Endothelial cell of umbilical vein (primary cell): Measurements from ENCODE around the gene DST. TPM values are rescaled to one million over a fixed set of nuclear protein-coding genes. Genes with fewer than 3 reads are reported as not detected.

ENCODE experiments used
- BruUV-seq: library from RNA; stranded (reverse); fragments of 400-500 nt; replicated peaks from 2 replicates; lab custom pipeline; 2021; lab: Mats Ljungman, UMichigan
- CTCF ChIA-PET: fragments of 300-600, 350-600 bp; sonication (Branson Sonifier 250); formaldehyde crosslinking; loops from one replicate; lab custom pipeline; 2021; ENCODE audit warnings: antibody characterized with exemption, inconsistent platforms; lab: Charles Lee
- POLR2A ChIA-PET: fragments of 300-600, 350-600 bp; sonication (Branson Sonifier 250); formaldehyde crosslinking; loops from one replicate; lab custom pipeline; 2021; ENCODE audit warnings: antibody characterized with exemption, inconsistent platforms; lab: Charles Lee
- DNase-seq: peaks from one replicate; pipeline ENCODE4 v3.0.0-alpha.2; 2011; ENCODE audit warnings: low read depth, low spot score
- FAIRE-seq: peaks from 2 replicates; lab custom pipeline; 2011; peaks lifted over from hg19 to GRCh38; lab: Jason Lieb, UNC
- H2AFZ ChIP-seq: 2 replicates; pipeline ENCODE4 v1.6.0; 2012; ENCODE audit warnings: low read depth, low read length, control low read depth, inconsistent platforms
- H3K27ac ChIP-seq: 2 replicates; pipeline ENCODE4 v1.5.1; 2011; ENCODE audit warnings: low read depth, mild to moderate bottlenecking, control low read depth, low read length, moderate library complexity; ENCODE audit not compliant: insufficient read depth
- H3K27me3 ChIP-seq, 2 experiments: 2 replicates each; pipeline versions ENCODE4 v1.6.0 to v1.6.1; 2011; ENCODE audit warnings: low read length in 2 of 2, mixed read lengths in 1 of 2; ENCODE audit not compliant: control insufficient read depth in 2 of 2, insufficient read depth in 2 of 2
- H3K36me3 ChIP-seq, 2 experiments: 2 replicates in 1 of 2; 3 replicates in 1 of 2; pipeline ENCODE4 v1.5.1; 2011; ENCODE audit warnings: low read length in 2 of 2, mild to moderate bottlenecking in 1 of 2, moderate library complexity in 1 of 2; ENCODE audit not compliant: control insufficient read depth in 2 of 2, insufficient read depth in 2 of 2; ENCODE audit errors: extremely low read depth in 1 of 2
- H3K4me1 ChIP-seq: 3 replicates; pipeline ENCODE4 v1.5.1; 2011; ENCODE audit warnings: mild to moderate bottlenecking, low read length; ENCODE audit not compliant: control insufficient read depth, insufficient read depth; ENCODE audit errors: extremely low read depth
- H3K4me2 ChIP-seq: 2 replicates; pipeline ENCODE4 v1.6.1; 2011; ENCODE audit warnings: low read length, control low read depth, mixed read lengths; ENCODE audit not compliant: insufficient read depth
- H3K4me3 ChIP-seq, 3 experiments: fragments of 200-600 bp in 1 of 3; sonication (generic), shearing (Covaris generic) in 1 of 3; replicated peaks in 1 of 3; 2 replicates each; pipeline ENCODE4 v1.5.1; 2011 to 2016; ENCODE audit warnings: control low read depth in 3 of 3, low read length in 3 of 3, mild to moderate bottlenecking in 2 of 3, inconsistent platforms in 1 of 3, low read depth in 1 of 3, moderate library complexity in 1 of 3; ENCODE audit not compliant: insufficient read depth in 1 of 3
- H3K79me2 ChIP-seq: 2 replicates; pipeline ENCODE4 v1.6.0; 2012; ENCODE audit warnings: low read length, inconsistent platforms; ENCODE audit not compliant: control insufficient read depth, insufficient read depth
- H3K9ac ChIP-seq: replicated peaks from 2 replicates; pipeline ENCODE3; 2011; ENCODE audit warnings: low read length, control low read depth; ENCODE audit not compliant: insufficient read depth; ENCODE audit errors: extremely low read depth
- H3K9me1 ChIP-seq: replicated peaks from 3 replicates; pipeline ENCODE4 v1.6.0; 2011; ENCODE audit warnings: mild to moderate bottlenecking, low read length; ENCODE audit not compliant: control insufficient read depth, insufficient read depth; ENCODE audit errors: extremely low read depth
- H3K9me3 ChIP-seq: replicated peaks from 2 replicates; pipeline ENCODE4 v1.5.1; 2012; ENCODE audit warnings: low read length, inconsistent platforms; ENCODE audit not compliant: control insufficient read depth, insufficient read depth
- H4K20me1 ChIP-seq: replicated peaks from 2 replicates; pipeline ENCODE3; 2011; ENCODE audit warnings: mild to moderate bottlenecking, low read length; ENCODE audit not compliant: control insufficient read depth, insufficient read depth; ENCODE audit errors: extremely low read depth
- EZH2 ChIP-seq: IDR thresholded peaks from 2 replicates; pipeline ENCODE4 v1.6.1; 2012; ENCODE audit warnings: borderline replicate concordance, low read depth, mild to moderate bottlenecking, moderate library complexity, low read length, inconsistent platforms; ENCODE audit not compliant: severe bottlenecking
- FOS ChIP-seq: IDR thresholded peaks from 2 replicates; pipeline ENCODE4 v1.6.1; 2011; ENCODE audit warnings: mild to moderate bottlenecking, low read length, moderate library complexity, borderline replicate concordance; ENCODE audit not compliant: insufficient read depth
- GATA2 ChIP-seq: IDR thresholded peaks from 2 replicates; pipeline ENCODE4 v1.7.0; 2011; ENCODE audit warnings: low read depth, mild to moderate bottlenecking, moderate library complexity, mixed read lengths, low read length; ENCODE audit not compliant: insufficient read length, insufficient read depth
- JUN ChIP-seq: IDR thresholded peaks from 2 replicates; pipeline ENCODE4 v1.6.1; 2011; ENCODE audit warnings: borderline replicate concordance, low read depth; ENCODE audit not compliant: insufficient read length, insufficient read depth
- MYC ChIP-seq: IDR thresholded peaks from one replicate; pipeline ENCODE4 v1.6.1; 2011; ENCODE audit warnings: mild to moderate bottlenecking, low read depth, low read length
- POLR2A ChIP-seq: IDR thresholded peaks from 2 replicates; pipeline ENCODE4 v1.6.1; 2012; ENCODE audit warnings: low read depth, mild to moderate bottlenecking, control low read depth, low read length
- POLR2AphosphoS5 ChIP-seq: IDR thresholded peaks from 2 replicates; pipeline ENCODE4 v1.6.1; 2012; ENCODE audit warnings: low read depth, mild to moderate bottlenecking, control low read depth, low read length, moderate library complexity; ENCODE audit not compliant: insufficient read depth
- dilution Hi-C: fragments of 300-500 bp; cut with MboI; formaldehyde crosslinking; loops from one replicate; pipeline ENCODE4 v1.15.0; 2019; ENCODE audit warnings: low sequenced_read_pairs; ENCODE audit not compliant: extremely low pct_ligation_motif_present
- intact Hi-C: fragments of 100-400 bp; cut with micrococcal nuclease; formaldehyde crosslinking; loops from one replicate; pipeline ENCODE4 v1.10.0; 2022
- polyA plus RNA-seq, 4 experiments: library from polyadenylated mRNA; depleted of rRNA in 3 of 4; stranded (reverse) in 3 of 4; unstranded in 1 of 4; fragments of >200 nt; gene quantifications; 2 replicates each; pipeline versions ENCODE4 v1.2.1 to v1.2.3, GENCODE V29; 2011 to 2012; ENCODE audit warnings: missing spikeins in 1 of 4
- total RNA-seq: library from RNA; stranded (reverse); gene quantifications from 2 replicates; pipeline ENCODE4 v1.2.3, GENCODE V29; 2021
- TF ChIP-seq, protein P1 (sequence below): IDR thresholded peaks from 2 replicates; pipeline ENCODE4 v1.6.1; 2011; ENCODE audit not compliant: insufficient read depth, insufficient read length
- TF ChIP-seq, protein P2 (sequence below), 2 donors: IDR thresholded peaks; 1 replicate in 1 of 2; 2 replicates in 1 of 2; pipeline ENCODE4 v1.5.1; 2011; ENCODE audit warnings: low read length in 2 of 2, mild to moderate bottlenecking in 2 of 2, moderate library complexity in 2 of 2, control low read depth in 1 of 2, inconsistent platforms in 1 of 2, low read depth in 1 of 2; ENCODE audit not compliant: insufficient read depth in 1 of 2; ENCODE audit errors: extremely low read depth in 1 of 2

Gene DST
- total and polyA plus RNA-seq, 2 donors (not counting 3 experiments of a cell fraction or from before 2014, with no cell fraction given), result 62.3 to 253 TPM

DNA sequence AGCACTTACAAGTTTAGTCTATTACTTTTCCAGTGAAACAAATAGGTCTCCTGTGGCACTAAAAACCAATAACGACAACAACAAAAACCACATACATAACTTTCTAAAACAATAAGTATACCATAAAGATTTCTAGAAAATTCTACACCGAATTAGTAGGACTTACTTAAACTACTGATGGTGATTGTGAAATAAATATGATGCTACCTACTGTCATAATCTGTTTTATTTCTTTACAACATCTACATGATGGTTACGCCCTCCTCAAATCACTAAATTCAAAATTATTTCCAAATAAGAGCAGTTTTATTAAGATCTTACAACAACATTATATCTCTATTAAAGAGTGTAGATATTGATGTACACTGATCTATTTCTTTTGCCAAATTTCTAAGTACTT, 147.0 kb downstream of the DST start:
- TF ChIP-seq, protein P1, sequence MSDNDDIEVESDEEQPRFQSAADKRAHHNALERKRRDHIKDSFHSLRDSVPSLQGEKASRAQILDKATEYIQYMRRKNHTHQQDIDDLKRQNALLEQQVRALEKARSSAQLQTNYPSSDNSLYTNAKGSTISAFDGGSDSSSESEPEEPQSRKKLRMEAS, result no peak
- no peak for TF ChIP-seq JUN
- no peak for TF ChIP-seq POLR2AphosphoS5
- TF ChIP-seq MYC, result no peak
- TF ChIP-seq GATA2, result no peak
- no peak for TF ChIP-seq POLR2A
- TF ChIP-seq, protein P2, sequence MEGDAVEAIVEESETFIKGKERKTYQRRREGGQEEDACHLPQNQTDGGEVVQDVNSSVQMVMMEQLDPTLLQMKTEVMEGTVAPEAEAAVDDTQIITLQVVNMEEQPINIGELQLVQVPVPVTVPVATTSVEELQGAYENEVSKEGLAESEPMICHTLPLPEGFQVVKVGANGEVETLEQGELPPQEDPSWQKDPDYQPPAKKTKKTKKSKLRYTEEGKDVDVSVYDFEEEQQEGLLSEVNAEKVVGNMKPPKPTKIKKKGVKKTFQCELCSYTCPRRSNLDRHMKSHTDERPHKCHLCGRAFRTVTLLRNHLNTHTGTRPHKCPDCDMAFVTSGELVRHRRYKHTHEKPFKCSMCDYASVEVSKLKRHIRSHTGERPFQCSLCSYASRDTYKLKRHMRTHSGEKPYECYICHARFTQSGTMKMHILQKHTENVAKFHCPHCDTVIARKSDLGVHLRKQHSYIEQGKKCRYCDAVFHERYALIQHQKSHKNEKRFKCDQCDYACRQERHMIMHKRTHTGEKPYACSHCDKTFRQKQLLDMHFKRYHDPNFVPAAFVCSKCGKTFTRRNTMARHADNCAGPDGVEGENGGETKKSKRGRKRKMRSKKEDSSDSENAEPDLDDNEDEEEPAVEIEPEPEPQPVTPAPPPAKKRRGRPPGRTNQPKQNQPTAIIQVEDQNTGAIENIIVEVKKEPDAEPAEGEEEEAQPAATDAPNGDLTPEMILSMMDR (IDR thresholded peaks at IDR 0.05; ENCODE audit: extremely low read depth in 1 of 2, insufficient read depth in 1 of 2, low read depth in 1 of 2, low read length in 2 of 2), result no peak
- no peak for TF ChIP-seq FOS
- TF ChIP-seq EZH2, result no peak
- FAIRE-seq (no peak), DNase-seq (no peak)
- H3K27ac ChIP-seq, result no peak overlapping the region
- no peak overlapping the region for H3K9ac ChIP-seq
- ChIA-PET POLR2A (no interaction called here), CTCF (no interaction called here)
- no peaks in the 10 kb centered on the region for H3K27me3 ChIP-seq
- H3K4me1 ChIP-seq, result peaks cover 25% of the 10 kb centered on the region
- H3K79me2 ChIP-seq, result no peaks in the 10 kb centered on the region
- BruUV-seq, result no TSS peak
- H2AFZ ChIP-seq, result no peak overlapping the region
- no peaks in the 10 kb centered on the region for H3K9me1 ChIP-seq
- dilution Hi-C loops, result no loop called here
- H3K4me3 ChIP-seq, result no peak overlapping the region
- no peaks in the 10 kb centered on the region for H4K20me1 ChIP-seq
- H3K36me3 ChIP-seq, result peaks cover 6 to 10% of the 10 kb centered on the region in 2 experiments
- intact Hi-C loops, result no loop called here
- no peaks in the 10 kb centered on the region for H3K9me3 ChIP-seq
- no peak overlapping the region for H3K4me2 ChIP-seq
